Measurements from ENCODE around the gene ARHGAP40.

Gene ARHGAP40

GRCh38 chr20:38633577-38634093 is 32.0 kb downstream of the ARHGAP40 start:
- DNase-seq (peak; percentile 51 to 65 (median 59)), ATAC-seq (replicated peaks) (peak; percentile 86)
- Mint-ChIP-seq H3K4me1 (ENCODE audit: low read depth in 2 of 2) (peaks cover 4 to 5% of the 10 kb centered on the region in 2 donors), H3K4me3 (no peak overlapping the region), H3K36me3 (ENCODE audit: insufficient read depth) (no peaks in the 10 kb centered on the region), H3K27ac (no peak overlapping the region), H3K27me3 (peaks cover 6 to 56% of the 10 kb centered on the region in 2 donors), H3K9me3 (no peaks in the 10 kb centered on the region)

- peaks cover 4 to 5% of the 10 kb centered on the region in 2 donors for H3K4me1 Mint-ChIP-seq (ENCODE audit: low read depth in 2 of 2)
- H3K36me3 Mint-ChIP-seq (ENCODE audit: insufficient read depth): no peaks in the 10 kb centered on the region
- H3K27me3 Mint-ChIP-seq: peaks cover 13 to 72% of the 10 kb centered on the region in 2 donors
- H3K4me3 Mint-ChIP-seq: no peak overlapping the region
- no peaks in the 10 kb centered on the region for H3K9me3 Mint-ChIP-seq
- DNase-seq (no peak), ATAC-seq (replicated peaks) (no peak)
- H3K27ac Mint-ChIP-seq: no peak overlapping the region
Observed at GRCh38 chr20:38635721-38636288, 34.2 kb downstream of the ARHGAP40 start.

GRCh38 chr20:38640521-38640920 is 38.9 kb downstream of the ARHGAP40 start:
- Mint-ChIP-seq H3K9me3 (no peaks in the 10 kb centered on the region), H3K4me3 (no peak overlapping the region), H3K4me1 (ENCODE audit: low read depth in 2 of 2) (no peaks in the 10 kb centered on the region), H3K27me3 (peaks cover 47 to 97% of the 10 kb centered on the region in 2 donors), H3K36me3 (ENCODE audit: insufficient read depth) (no peaks in the 10 kb centered on the region), H3K27ac (no peak overlapping the region)
- ATAC-seq (replicated peaks): no peak
- no peak for DNase-seq

GRCh38 chr20:38642498-38642897 is 40.9 kb downstream of the ARHGAP40 start:
- Mint-ChIP-seq H3K36me3 (ENCODE audit: insufficient read depth) (no peaks in the 10 kb centered on the region), H3K4me3 (no peak overlapping the region), H3K4me1 (ENCODE audit: low read depth in 2 of 2) (peaks cover 3 to 6% of the 10 kb centered on the region in 2 donors), H3K9me3 (no peaks in the 10 kb centered on the region), H3K27me3 (peaks cover 56 to 98% of the 10 kb centered on the region in 2 donors), H3K27ac (no peak overlapping the region)
- no peak for ATAC-seq (replicated peaks)
- DNase-seq: no peak

DNA sequence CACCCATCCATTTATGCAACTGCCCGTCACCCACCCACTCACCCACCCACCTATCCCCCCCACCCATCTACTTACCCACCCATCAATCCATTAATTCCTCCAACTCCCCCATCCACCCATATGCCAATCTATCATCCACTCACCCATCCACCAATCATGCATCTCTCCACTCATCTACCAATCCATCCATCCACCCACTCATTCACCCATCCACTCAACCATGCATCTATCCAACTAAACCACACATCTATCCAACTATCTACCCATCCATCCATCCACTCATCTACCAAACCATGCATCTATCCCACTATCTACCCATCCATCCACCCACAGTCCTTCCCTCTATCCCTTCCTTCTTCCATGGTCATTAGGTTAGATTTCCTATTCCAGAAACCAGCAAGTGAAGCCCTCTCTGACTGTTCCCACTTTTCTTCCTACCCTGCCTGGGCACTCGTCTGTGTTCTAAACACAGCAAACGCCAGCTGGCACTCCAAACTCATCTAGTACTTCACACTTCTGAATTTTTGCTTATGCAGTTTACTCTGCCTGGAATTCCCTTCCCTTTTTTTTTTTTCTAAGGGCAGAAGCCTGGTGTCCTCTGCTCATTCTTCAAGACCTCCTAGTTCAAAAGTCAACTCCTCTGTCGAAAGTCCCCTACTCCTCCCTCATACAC is 43.1 kb downstream of the ARHGAP40 start:
- no peak overlapping the region for H3K27ac Mint-ChIP-seq

GRCh38 chr20:38645351-38645750 is 43.7 kb downstream of the ARHGAP40 start:
- Mint-ChIP-seq H3K4me3 (peak overlapping the region in 1 of 2 donors; percentile 80), H3K36me3 (ENCODE audit: insufficient read depth) (no peaks in the 10 kb centered on the region), H3K27me3 (peaks cover 49 to 76% of the 10 kb centered on the region in 2 donors), H3K4me1 (ENCODE audit: low read depth in 2 of 2) (peaks cover 3 to 6% of the 10 kb centered on the region in 2 donors), H3K9me3 (no peaks in the 10 kb centered on the region), H3K27ac (no peak overlapping the region)
- no peak for DNase-seq
- ATAC-seq (replicated peaks): no peak

More for the DNA sequence above, 43.1 kb downstream of the ARHGAP40 start:
- Mint-ChIP-seq H3K27me3 (peaks cover 55 to 82% of the 10 kb centered on the region in 2 donors), H3K36me3 (ENCODE audit: insufficient read depth) (no peaks in the 10 kb centered on the region), H3K4me3 (no peak overlapping the region), H3K9me3 (no peaks in the 10 kb centered on the region), H3K4me1 (ENCODE audit: low read depth in 2 of 2) (peaks cover 3 to 6% of the 10 kb centered on the region in 2 donors)
- ATAC-seq (replicated peaks): no peak
- no peak for DNase-seq

- H3K4me1 Mint-ChIP-seq (ENCODE audit: low read depth in 2 of 2): peaks cover 3 to 6% of the 10 kb centered on the region in 2 donors
- DNase-seq (peak; percentile 91 to 94 (median 94)), ATAC-seq (replicated peaks) (peak; percentile 99)
- H3K27ac Mint-ChIP-seq: no peak overlapping the region
- peaks cover 47 to 67% of the 10 kb centered on the region in 2 donors for H3K27me3 Mint-ChIP-seq
- H3K4me3 Mint-ChIP-seq: peak overlapping the region; percentile 71 to 80
- no peaks in the 10 kb centered on the region for H3K9me3 Mint-ChIP-seq
- H3K36me3 Mint-ChIP-seq (ENCODE audit: insufficient read depth): no peaks in the 10 kb centered on the region
Observed at GRCh38 chr20:38645980-38646858, 44.6 kb downstream of the ARHGAP40 start.

GRCh38 chr20:38649275-38649891 is 47.8 kb downstream of the ARHGAP40 start:
- DNase-seq (no peak), ATAC-seq (replicated peaks) (no peak)
- Mint-ChIP-seq H3K9me3 (peaks cover 4 to 9% of the 10 kb centered on the region in 2 donors), H3K27me3 (peaks cover 25 to 37% of the 10 kb centered on the region in 2 donors), H3K27ac (no peak overlapping the region), H3K36me3 (ENCODE audit: insufficient read depth) (no peaks in the 10 kb centered on the region), H3K4me1 (ENCODE audit: low read depth in 2 of 2) (peaks cover 3 to 6% of the 10 kb centered on the region in 2 donors), H3K4me3 (no peak overlapping the region)

GRCh38 chr20:38650010-38650409 is 48.4 kb downstream of the ARHGAP40 start:
- no peak overlapping the region for H3K27ac Mint-ChIP-seq
- H3K4me1 Mint-ChIP-seq (ENCODE audit: low read depth in 2 of 2): peaks cover 3 to 6% of the 10 kb centered on the region in 2 donors

DNA sequence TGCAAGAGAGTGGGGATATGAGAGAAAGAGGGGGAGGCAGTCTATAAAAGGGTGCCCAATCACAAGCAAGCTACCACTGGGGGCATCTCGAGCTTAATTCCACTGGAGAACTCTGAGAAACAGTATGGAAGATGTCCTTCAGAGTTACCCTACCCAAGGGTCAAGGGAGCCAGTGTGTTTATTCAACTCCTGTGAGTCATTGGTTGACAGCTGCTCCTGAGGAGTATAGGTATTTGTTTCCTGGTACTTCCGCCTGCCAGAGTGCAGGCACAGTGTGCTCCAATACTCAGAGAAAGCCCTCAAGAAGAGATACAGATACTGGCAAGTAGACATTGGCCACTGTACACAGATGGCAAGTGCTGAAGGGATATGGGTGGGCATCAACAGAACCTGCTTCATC is 49.5 kb downstream of the ARHGAP40 start:
- no peaks in the 10 kb centered on the region for H3K36me3 Mint-ChIP-seq (ENCODE audit: insufficient read depth)
- ATAC-seq (replicated peaks) (no peak), DNase-seq (no peak)
- peaks cover 3 to 6% of the 10 kb centered on the region in 2 donors for H3K4me1 Mint-ChIP-seq (ENCODE audit: low read depth in 2 of 2)
- H3K4me3 Mint-ChIP-seq: no peak overlapping the region
- peaks cover 4 to 9% of the 10 kb centered on the region in 2 donors for H3K9me3 Mint-ChIP-seq
- H3K27ac Mint-ChIP-seq: no peak overlapping the region
- H3K27me3 Mint-ChIP-seq: peaks cover 18 to 32% of the 10 kb centered on the region in 2 donors

More at GRCh38 chr20:38650010-38650409, 48.4 kb downstream of the ARHGAP40 start:
- H3K36me3 Mint-ChIP-seq (ENCODE audit: insufficient read depth): no peaks in the 10 kb centered on the region
- H3K27me3 Mint-ChIP-seq: peaks cover 19 to 32% of the 10 kb centered on the region in 2 donors
- H3K4me3 Mint-ChIP-seq: no peak overlapping the region
- DNase-seq (no peak), ATAC-seq (replicated peaks) (no peak)
- H3K9me3 Mint-ChIP-seq: peaks cover 4 to 9% of the 10 kb centered on the region in 2 donors

GRCh38 chr20:38651562-38651961 is 50.0 kb downstream of the ARHGAP40 start:
- Mint-ChIP-seq H3K4me3 (no peak overlapping the region), H3K27ac (no peak overlapping the region), H3K4me1 (ENCODE audit: low read depth in 2 of 2) (peaks cover 0 to 2% of the 10 kb centered on the region in 2 donors), H3K9me3 (peaks cover 4 to 9% of the 10 kb centered on the region in 2 donors), H3K27me3 (peaks cover 17 to 29% of the 10 kb centered on the region in 2 donors), H3K36me3 (ENCODE audit: insufficient read depth) (no peaks in the 10 kb centered on the region)
- ATAC-seq (replicated peaks): no peak
- DNase-seq: no peak

DNA sequence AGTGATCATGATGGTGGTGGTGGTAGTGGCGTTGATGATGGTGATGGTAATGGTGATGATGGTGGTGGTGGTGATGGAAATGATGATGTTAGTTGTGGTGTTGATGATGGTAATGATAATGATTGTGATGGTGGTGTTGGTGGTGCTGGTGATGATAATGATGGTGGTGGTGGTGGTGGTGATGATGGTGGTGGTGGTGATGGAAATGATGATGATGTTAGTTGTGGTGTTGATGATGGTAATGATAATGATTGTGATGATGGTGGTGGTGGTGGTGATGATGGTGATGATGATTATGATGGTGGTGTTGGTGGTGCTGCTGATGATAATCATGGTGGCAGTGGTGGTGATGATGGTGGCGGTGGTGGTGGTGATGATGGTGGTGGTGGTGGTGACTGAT is 51.4 kb downstream of the ARHGAP40 start:
- Mint-ChIP-seq H3K27ac (no peak overlapping the region), H3K4me3 (no peak overlapping the region), H3K9me3 (peaks cover 4 to 9% of the 10 kb centered on the region in 2 donors), H3K27me3 (peaks cover 25 to 29% of the 10 kb centered on the region in 2 donors), H3K4me1 (ENCODE audit: low read depth in 2 of 2) (no peaks in the 10 kb centered on the region), H3K36me3 (ENCODE audit: insufficient read depth) (no peaks in the 10 kb centered on the region)
- ATAC-seq (replicated peaks) (peak; percentile 27), DNase-seq (no peak)

- peaks cover 42 to 65% of the 10 kb centered on the region in 2 donors for H3K27me3 Mint-ChIP-seq
- peaks cover 4 to 9% of the 10 kb centered on the region in 2 donors for H3K9me3 Mint-ChIP-seq
- no peak for DNase-seq
- no peak overlapping the region for H3K4me3 Mint-ChIP-seq
- no peak overlapping the region for H3K27ac Mint-ChIP-seq
- peaks cover 0 to 2% of the 10 kb centered on the region in 2 donors for H3K4me1 Mint-ChIP-seq (ENCODE audit: low read depth in 2 of 2)
- no peaks in the 10 kb centered on the region for H3K36me3 Mint-ChIP-seq (ENCODE audit: insufficient read depth)
- no peak for ATAC-seq (replicated peaks)
Observed at GRCh38 chr20:38657390-38657789, 55.8 kb downstream of the ARHGAP40 start.
